GF-D8 (cell line): Measurements from ENCODE around the gene ZNF609.
A peak's percentile ranks its signal among the peaks of the same experiment; 100 is the strongest.

Experiments used
- DNase-seq: peaks from one replicate; lab custom pipeline; 2025; lab: John Stamatoyannopoulos, UW

The ZNF609 gene

GRCh38 chr15:64544450-64544849 is 84.1 kb downstream of the ZNF609 start:
- no peak for DNase-seq

GRCh38 chr15:64547275-64547674 is 86.9 kb downstream of the ZNF609 start:
- DNase-seq = no peak

GRCh38 chr15:64548235-64548634 is 87.9 kb downstream of the ZNF609 start:
- no peak for DNase-seq

GRCh38 chr15:64549860-64550259 is 89.5 kb downstream of the ZNF609 start:
- DNase-seq = no peak

GRCh38 chr15:64552281-64552948 is 92.0 kb downstream of the ZNF609 start:
- DNase-seq = no peak

GRCh38 chr15:64558460-64559179 is 98.2 kb downstream of the ZNF609 start:
- DNase-seq = no peak

- no peak for DNase-seq
Observed at GRCh38 chr15:64559243-64559642, 98.9 kb downstream of the ZNF609 start.

GRCh38 chr15:64560501-64560900 is 100.1 kb downstream of the ZNF609 start:
- no peak for DNase-seq

- DNase-seq = no peak
Observed at GRCh38 chr15:64560998-64561397, 100.6 kb downstream of the ZNF609 start.

GRCh38 chr15:64562003-64562640 is 101.7 kb downstream of the ZNF609 start:
- DNase-seq = no peak

GRCh38 chr15:64566102-64566501 is 105.7 kb downstream of the ZNF609 start:
- DNase-seq = no peak

GRCh38 chr15:64566629-64567427 is 106.5 kb downstream of the ZNF609 start:
- peak; percentile 60 for DNase-seq

- no peak for DNase-seq
Observed at GRCh38 chr15:64568765-64569164, 108.4 kb downstream of the ZNF609 start.

- DNase-seq = peak; percentile 87
Observed at GRCh38 chr15:64571857-64572291, 111.5 kb downstream of the ZNF609 start.

- no peak for DNase-seq
Observed at GRCh38 chr15:64572856-64573255, 112.5 kb downstream of the ZNF609 start.

- peak; percentile 19 for DNase-seq
Observed at GRCh38 chr15:64574301-64575017, 114.1 kb downstream of the ZNF609 start.

- no peak for DNase-seq
Observed at GRCh38 chr15:64580696-64581407, 120.5 kb downstream of the ZNF609 start.

GRCh38 chr15:64581408-64581761 is 121.0 kb downstream of the ZNF609 start:
- no peak for DNase-seq

GRCh38 chr15:64582202-64582601 is 121.8 kb downstream of the ZNF609 start:
- DNase-seq = no peak

GRCh38 chr15:64583519-64583918 is 123.1 kb downstream of the ZNF609 start:
- no peak for DNase-seq

- no peak for DNase-seq
Observed at GRCh38 chr15:64583983-64584382, 123.6 kb downstream of the ZNF609 start.
